NCI-H524 (cell line): ENCODE data around the gene MRTFA.

ENCODE experiments used
- DNase-seq, 2 experiments: peaks; one replicate each; lab custom pipeline; 2025; lab: John Stamatoyannopoulos, UW

Gene MRTFA

DNA sequence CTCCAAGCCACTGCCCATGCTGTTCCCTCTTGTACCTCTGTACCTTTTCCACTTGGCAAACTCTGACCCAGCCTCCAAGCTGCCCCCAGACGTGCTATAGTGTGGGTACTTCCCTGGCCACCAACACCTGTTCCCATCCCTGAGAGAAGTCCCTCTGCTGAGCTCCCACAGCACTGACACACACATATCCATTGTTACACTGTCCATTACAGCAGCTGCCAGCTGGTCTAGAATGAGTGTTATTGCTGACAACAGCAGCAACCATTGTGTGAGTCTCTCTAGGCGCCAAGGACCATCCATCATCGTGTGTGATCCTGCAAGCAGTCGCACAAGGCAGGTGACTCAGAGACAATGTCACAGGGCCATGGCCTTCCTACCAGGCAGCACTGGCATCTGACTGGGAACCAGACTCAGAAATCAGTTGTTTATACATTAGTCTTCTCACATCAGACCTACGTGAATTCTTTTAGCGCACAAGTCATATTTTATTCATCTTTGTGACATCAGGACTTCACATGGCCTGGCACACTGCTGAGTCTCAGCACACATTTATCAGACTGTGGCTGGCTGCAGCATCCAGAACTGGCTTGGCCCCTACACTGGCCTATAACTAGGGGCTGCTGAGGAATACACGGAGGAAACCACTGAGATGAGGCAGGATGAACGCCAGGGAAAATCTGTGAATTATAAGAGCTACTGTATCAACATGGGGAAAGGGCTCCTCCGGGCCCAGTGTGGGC, 209.8 kb downstream of the MRTFA start:
- DNase-seq, result no peak

DNA sequence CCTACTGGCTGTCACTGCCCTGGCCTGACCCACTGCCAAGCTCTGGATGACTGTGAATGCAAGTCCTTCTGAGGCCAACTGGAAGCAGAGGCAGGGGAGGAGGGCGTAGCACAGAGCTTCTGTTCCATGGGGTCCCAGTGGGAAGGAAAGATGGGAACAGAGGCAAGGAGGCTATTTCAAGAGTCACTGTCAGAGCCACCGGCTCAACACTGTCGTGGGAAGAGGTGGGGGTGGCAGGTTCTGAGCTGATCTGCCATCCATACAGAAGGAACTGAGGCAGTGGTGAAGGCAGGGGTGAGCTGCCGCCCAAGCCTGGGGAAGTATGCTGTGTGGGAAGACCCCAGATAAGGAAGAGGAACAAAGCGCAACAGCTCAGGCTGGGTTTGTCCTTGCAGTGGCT, 211.4 kb downstream of the MRTFA start:
- DNase-seq, result no peak

DNA sequence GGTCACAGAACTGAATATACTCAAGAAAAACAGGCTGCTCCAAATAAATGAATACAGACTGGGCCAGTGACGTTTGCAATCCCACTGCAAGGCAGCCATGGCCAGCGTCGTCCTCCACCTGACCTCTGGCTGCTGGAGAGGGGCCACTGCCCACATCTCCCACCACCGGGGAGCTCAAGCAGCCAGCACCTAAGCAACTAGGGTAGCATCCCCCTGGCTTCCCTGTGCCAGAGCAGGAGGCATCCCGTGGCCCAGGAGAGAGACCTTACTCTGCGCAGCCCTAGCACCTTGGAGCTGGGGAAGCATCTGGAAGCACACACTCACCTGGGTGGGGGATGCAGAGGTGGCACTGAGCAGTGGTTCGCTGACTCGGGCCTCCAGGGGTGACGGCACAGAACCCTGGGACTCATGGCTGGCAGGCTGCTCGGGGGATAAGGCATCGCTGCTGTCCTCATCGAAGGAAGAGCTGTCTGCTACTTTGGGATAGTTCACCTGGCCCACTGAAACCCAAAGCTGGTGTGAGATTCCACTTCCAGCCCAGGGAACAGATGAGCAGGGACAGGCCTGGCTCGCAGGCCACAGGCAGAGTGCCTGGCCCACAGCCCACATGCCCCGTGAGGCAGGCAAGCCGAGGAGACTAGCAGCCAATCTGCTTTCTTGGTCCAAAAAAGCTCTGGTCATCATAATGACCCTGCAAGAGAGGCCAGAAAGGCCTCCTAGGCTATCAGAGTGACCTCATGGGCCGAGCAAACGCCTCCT, 212.5 kb downstream of the MRTFA start:
- DNase-seq, result no peak

DNA sequence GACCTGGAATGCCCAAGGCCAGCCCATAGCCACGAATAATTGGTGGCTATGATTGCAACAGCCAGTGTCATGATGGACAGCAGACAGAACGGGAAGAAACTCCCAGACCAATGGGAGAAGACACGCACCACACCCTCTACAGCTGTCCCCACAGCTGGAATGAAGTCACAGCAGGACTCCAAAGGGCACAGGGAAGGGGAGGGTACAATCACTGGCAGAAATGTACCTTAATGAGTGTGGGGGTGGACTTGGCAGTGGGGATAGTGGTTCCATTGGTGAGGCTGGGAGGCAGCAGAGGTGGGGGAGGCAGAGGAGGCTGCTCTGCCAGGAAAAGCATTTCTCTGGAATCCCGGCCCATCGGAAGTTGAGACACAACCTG, 213.2 kb downstream of the MRTFA start:
- no peak for DNase-seq

DNA sequence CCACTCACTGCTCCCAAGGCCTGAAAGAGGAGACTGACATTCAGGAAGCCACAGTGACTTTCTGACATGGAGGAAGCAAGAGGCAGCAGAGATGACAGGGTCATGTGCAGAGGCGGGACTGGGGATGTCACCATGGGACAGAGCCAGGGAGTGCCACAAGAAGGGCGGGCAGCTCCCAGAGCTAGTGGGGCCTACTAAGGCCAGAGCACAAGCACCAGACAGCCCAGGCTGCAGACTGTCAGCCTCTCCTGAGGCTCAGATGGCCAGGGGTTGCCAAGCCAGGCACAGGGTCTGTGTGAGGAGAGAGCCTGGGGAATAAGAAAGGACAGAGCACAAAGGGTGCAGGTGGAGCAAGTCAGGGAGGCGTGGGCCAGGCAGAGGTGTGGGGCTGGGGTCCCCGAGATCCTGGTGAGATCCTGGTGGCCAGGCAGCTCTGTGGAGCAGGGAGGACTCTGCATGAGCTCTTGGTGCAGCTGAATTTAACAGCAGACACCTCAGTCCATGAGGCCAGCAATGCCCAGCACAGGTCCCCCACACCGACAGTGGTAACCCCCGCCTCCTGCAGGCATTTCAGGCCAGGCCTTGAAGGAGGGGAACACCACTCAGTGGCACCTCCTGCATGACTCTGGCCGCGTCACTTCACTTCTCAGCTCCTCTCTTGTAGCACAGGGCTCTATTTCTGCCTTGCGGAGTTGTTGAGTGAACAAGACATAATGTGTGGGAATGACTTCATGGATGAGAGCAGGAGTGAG, 213.8 kb downstream of the MRTFA start:
- no peak for DNase-seq

DNA sequence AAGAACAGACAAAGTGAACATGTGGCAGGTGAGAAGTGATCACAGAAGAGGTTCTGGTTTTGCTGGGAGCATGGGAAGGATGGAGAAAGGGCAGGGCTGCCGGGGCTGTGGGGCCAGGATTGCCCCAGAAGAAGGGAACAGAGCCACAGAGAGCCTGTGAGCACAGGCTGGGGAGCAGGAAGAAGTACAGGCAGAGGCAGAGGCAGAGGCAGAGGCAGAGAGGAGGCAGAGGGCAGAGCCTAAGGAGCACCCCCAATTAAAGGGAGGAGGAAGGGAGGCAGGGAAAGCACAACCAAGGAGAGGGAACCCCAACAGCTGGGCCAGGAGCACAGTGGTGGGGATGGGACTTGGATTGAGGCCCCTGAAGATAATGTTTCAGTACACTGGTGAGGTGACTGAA, 214.6 kb downstream of the MRTFA start:
- no peak for DNase-seq

DNA sequence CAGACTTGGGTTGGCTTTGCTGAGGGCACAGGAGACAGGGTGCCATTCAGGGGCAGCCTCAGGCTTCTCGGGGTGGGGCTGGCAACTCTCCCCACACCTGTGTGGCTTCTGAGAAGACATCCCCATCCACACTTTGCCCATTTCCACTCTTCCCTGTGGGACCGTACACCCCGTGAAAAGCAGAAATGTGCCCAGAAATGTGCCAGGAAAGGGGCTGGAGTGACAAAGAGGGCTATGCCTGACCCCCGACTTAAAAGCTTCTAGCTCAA, 215.5 kb downstream of the MRTFA start:
- no peak for DNase-seq

DNA sequence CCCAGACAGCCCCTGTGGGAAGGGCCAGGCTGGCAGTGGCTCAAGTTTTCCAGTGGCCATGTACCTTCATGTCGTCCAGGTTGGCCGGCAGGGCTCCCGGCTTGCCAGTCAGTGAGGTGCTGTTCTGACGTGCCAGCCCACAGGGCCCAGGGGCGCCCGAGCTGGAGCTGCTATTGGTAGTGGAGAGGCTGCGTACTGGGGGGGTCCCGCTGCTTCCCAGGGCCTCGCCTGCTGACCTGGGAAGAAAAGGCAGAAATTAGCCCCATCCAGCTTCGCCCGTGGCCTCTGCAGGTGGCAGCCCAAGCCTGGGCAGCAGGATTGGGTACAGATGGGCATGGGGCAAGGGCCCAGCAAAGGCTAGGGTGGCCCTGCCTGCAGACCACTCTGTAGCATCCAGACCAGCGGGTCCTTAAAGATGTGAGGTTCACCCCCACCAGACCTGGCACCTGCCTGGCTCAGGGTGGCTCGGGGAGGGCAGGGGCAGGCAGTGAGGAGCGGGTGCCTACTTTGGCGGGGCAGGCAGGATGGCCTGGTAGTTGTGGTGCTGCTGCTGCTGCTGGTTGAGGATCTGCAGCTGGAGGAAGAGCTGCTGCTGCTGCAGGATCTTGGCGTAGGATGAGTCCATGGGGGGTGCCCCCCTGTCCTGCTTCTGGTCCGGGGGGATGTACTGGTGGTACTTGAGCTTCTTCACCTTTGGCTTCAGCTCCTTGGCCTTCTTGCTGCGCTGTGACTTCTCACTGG, 216.0 kb downstream of the MRTFA start:
- DNase-seq, result no peak

DNA sequence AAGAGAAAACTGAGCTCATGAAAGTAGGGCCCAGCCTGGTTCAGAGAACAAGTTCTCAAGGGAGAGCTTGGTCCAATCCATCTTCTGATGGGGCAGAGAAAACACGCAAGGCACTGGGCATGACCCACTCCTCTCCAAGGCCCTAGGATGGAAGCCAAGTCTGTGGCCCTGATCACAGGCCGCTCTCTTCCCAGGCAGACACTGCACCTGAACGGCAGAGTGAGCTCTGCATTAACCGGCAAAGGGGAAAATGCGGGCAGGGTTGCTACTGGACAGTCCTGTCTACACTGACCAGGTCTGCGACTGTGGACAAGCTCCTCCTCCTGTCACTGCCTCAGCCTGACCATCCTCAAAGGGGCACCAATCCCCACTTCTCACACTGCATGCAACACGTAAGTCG, 216.8 kb downstream of the MRTFA start:
- DNase-seq, result no peak

DNA sequence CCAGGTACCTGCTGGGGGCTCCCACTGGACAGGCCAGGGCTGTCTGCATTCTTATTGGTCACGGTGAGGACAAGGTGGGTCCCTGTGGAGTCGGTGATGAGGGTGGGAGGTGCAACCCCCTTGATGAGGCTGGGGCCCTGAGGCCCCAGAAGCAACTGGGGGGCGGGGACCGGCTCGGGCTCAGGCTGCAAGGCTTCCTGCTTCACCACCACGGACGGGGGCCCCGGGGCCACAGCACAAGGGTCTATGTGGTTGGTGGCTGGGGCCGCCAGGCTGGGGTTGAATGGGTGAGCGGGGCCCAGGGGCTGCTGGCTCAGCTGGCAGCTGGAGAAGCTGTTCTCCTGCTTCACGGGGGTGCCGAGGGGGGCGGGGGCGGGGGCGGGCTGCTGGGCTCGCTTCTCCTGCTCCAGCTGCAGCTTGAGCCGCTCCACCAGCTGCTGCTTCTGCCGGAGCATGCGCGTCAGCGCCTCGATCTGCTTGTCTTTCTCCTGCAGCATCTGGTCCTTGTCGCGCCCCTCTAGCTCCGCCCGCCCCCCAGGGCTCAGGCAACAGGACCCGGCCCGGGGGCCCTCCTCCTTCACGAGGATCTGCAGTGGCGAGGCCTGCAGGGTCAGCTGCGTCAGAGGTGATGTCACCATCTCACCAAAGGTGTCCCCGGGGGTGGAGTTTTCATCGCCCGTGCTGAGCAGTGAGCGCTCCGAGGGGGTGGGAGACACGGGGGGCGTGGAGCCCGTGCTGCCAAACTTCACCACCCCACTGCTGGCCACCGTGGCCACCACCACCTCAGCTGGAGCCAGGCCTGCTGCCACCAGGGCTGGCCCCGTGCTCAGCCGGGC, 217.9 kb downstream of the MRTFA start:
- peak; percentile 94 to 99 for DNase-seq

DNA sequence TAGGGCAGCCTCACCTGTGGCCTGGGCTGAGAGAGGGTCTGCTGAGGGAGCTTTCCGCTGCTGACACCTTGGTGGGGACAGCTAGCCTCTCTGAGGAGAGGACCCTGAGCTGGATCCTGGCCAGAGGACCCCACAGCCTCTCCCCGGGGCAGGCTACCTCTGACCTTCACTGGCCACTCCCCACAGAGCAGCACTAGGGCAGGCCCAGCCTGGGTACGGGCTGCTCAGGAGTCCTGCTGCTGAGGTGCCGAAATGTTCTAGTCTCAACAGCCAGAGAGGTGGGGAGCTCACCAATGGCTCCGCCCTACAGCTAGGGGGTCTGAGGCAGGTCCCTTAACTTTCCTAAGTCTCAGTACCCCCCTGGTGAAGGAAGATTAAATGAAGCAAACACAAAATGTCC, 218.6 kb downstream of the MRTFA start:
- no peak for DNase-seq

DNA sequence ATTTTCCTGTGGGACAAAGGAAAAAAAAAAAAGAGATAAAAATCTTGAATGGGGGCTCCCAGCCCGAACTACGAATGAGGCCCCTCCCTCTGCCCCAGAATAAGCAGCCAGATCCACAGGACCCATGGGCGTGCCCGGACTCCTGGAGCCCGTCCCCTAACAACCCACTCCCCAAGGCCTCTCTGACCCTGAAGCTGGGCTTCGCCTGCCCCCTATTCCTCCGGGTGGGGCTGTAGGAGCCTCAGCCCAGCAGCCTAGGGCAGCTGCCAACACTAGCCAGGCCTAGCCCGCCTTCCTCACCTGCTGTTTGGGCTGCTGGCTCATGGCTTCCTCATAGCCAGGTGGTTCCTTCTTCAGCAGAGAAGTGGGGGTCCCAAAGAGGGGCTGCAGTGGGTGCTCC, 219.5 kb downstream of the MRTFA start:
- DNase-seq, result no peak

DNA sequence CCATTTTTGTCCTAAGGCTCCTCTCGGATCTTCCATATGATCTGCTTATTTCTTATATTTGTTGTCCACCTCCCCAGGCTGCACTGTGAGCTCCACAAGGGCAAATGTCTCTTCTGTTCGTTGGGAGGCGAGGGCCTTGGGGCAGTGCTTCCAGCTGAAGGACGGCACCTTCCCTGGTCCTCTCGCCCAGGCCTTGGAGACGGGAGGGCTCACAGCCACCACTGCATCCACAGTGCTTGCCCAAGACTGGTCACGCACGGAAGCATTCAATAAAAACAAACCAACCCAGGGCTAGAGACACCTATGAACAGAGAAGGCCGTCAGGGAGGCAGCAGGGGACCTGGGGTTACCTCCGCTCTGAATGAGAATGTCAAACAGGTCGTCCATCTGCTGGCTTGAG, 219.9 kb downstream of the MRTFA start:
- no peak for DNase-seq

DNA sequence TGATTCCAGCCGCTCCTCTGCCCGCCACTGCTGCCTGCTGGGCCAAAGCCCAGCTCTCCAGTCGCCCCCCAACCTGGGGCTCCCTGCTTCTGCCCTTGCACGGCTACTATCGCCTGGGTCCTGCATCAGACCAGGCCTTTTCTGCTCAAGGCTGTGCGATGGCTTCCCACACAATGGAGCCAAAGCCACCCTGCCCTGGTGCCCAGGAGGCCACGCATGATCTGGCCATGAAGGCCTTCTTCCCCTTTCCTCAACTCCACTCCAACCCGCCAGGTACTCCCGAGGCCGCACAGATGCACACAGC, 220.3 kb downstream of the MRTFA start:
- DNase-seq, result no peak

DNA sequence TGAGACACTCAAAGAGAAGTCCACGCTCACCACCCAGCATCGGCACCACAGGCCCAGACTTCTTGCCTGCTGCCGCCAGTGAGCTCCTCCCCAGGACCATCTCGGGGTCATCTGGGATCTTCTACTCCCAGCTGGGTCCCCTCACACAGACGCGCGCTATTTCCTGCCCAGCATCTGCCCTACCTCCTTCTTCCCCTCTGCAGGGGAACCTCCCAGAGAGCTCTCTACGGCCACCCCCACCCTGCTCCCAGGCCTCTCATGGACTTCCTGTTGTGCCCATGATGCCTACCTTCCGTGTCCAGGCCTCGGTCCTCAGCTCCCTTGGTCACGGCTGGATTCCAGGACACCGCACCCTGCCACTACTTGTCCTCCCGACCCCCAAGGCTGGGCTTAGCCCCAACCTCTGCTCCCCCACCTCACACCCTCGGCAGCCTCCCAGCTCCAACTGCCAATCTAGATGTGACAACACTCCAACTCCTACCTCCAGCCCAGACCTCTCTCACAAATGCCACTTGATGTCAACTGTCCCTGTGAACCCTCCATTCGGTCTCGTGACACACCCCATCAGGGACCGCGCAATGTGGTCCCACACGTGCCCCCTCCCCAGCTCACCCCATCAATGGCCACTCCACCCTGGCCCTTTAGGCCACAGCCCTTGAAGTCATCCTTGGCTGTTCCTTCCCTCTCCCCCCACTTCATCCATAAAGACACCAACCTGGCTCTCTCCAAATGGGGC, 220.8 kb downstream of the MRTFA start:
- DNase-seq, result no peak

DNA sequence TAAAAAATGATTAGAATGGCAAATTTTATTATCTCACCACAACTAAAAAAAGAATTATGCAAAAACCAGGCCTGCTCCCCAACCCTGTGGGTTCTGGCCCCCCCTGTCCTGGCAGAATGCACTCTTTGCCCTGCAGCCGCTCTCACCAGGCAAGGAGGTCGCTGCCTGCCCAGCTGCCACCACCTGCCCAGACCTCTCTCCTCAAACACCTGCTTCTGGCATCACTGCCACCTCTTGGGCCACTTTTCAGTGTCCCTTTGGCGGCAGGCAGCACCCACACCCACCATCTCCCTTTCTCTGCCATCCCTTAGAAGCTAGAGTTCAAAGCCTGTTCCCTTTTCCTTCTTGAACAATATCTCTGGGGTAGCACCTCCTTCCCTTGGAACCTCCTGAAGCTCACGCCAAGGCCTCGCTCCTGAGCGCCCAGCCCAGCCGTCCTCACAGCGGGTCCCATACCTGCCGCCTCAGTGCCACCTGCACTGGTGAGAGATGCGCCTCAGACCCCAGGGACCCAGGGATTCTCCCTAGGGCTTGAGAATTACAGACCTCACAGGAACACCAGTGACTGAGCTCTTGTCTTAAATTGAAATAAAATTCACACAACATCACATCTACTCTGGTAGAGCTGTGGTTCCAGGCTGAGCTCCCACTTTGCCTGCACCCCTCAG, 221.5 kb downstream of the MRTFA start:
- DNase-seq, result no peak

DNA sequence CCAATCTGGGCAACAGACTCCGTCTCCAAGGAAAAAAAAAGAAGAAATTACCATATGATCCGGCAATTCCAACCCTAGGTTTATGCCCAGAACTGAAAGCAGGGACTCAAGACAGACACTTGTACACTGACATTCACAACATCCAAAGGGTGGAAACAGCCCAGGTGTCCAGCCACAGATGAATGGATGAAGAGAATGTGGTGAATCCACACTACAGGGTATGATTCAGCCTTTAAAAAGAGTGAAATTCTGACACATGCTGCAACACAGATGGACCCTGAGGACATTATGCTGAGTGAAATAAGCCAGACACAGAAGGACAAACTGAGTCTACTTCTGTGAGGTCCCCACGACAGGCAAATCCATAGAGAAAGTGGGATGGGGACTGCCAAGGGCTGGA, 222.2 kb downstream of the MRTFA start:
- DNase-seq, result no peak

DNA sequence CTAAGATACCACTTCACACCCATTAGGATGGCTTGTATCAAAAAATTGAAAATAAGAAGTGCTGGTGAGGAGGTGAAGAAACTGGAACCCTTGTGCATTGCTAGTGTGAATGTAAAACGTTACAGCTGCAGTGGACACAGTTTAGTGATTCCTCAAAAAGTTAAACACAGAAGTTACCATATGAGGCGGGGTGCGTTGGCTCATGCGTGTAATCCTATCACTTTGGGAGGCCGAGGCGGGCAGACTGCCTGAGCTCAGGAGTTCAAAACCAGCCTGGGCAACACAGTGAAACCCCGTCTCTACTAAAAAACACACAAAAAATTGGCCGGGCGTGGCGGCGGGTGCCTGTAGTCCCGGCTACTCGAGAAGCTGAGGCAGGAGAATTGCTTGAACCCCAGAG, 222.6 kb downstream of the MRTFA start:
- DNase-seq, result no peak

DNA sequence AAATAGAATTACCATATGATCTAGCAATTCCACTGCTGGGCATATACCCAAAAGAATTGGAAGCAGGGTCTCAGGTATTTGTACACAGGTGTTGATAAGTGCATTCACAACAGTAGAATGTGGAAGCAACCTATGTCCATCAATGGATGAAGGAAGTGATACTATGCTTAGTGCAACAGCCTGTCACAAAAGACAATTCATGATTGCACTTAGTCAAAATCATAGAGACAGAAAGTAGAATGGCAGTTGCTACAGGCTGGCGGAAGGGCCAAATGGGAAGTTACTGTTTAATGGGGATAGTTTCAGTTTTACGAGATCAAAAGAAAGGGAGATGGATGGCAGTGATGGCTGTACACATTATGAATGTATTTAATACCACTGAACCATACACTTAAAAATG, 224.1 kb downstream of the MRTFA start:
- no peak for DNase-seq

DNA sequence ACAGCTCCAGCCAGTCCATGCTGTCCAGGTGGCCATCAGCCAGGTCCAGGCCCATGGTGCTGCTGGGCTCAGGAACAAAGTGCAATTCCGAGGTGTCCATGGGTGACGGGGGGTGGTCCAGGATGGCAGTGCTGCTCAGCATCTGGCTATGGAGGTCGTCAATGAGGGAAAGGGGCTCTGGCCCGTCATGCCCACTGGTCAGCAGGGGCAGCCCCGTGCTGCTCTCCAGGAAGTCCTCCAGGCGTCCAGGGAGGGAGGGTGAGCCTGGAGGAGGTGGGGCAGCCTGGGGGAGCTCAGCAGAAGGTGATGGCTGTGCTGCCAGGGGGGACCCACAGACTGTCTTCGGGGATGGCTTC, 225.0 kb downstream of the MRTFA start:
- DNase-seq, result no peak
